C4-2B (cell line): ENCODE measurements around the gene EDN3.

Experiments
- CTCF ChIP-seq: fragments of 450-650 bp; conservative IDR thresholded peaks from 2 replicates; pipeline ENCODE4 v1.5.1; 2017; ENCODE audit warnings: mild to moderate bottlenecking
- ZFX ChIP-seq: fragments of 450-650 bp; IDR thresholded peaks from 2 replicates; pipeline ENCODE4 v1.6.1; 2017

GRCh38 chr20:59318803-59319202 is 18.4 kb downstream of the EDN3 start:
- no peak for TF ChIP-seq CTCF
- TF ChIP-seq ZFX = no peak
